Mesothelial cell of epicardium (in vitro differentiated cells): ENCODE results near the gene CLCN6. TPM values are rescaled to one million over a fixed set of nuclear protein-coding genes. Genes with fewer than 3 reads are reported as not detected.

ENCODE experiments used
- DNase-seq, 2 experiments: peaks; one replicate each; pipeline ENCODE4 v3.0.0; 2021; ENCODE audit warnings: low spot score in 2 of 2; ENCODE audit not compliant: unreplicated experiment in 2 of 2
- H3K27ac Mint-ChIP-seq: 2 replicates; pipeline ENCODE4 v1.8.0; 2021; ENCODE audit warnings: mixed read lengths
- H3K27me3 Mint-ChIP-seq: 2 replicates; pipeline ENCODE4 v1.8.0; 2021; ENCODE audit warnings: low read depth, mixed read lengths
- H3K36me3 Mint-ChIP-seq: 2 replicates; pipeline ENCODE4 v1.8.0; 2021; ENCODE audit warnings: mixed read lengths
- H3K4me1 Mint-ChIP-seq: 2 replicates; pipeline ENCODE4 v1.8.0; 2021; ENCODE audit warnings: mixed read lengths
- H3K4me3 Mint-ChIP-seq: 2 replicates; pipeline ENCODE4 v1.8.0; 2021; ENCODE audit warnings: mild to moderate bottlenecking, moderate library complexity, mixed read lengths
- H3K9me3 Mint-ChIP-seq: 2 replicates; pipeline ENCODE4 v1.8.0; 2021; ENCODE audit warnings: mixed read lengths
- total RNA-seq: library from RNA; stranded (reverse); gene quantifications from 3 replicates; pipeline ENCODE4 v1.2.1, GENCODE V29; 2021
- TF ChIP-seq, protein P1 (sequence below): fragments of 200-600 bp; sonication (generic); IDR thresholded peaks from one replicate; pipeline ENCODE4 v1.5.0; 2021; ENCODE audit warnings: antibody characterized with exemption; ENCODE audit not compliant: unreplicated experiment

CLCN6 gene
- total RNA-seq, 1 donor from 2014 or later = 30.3 TPM

DNA sequence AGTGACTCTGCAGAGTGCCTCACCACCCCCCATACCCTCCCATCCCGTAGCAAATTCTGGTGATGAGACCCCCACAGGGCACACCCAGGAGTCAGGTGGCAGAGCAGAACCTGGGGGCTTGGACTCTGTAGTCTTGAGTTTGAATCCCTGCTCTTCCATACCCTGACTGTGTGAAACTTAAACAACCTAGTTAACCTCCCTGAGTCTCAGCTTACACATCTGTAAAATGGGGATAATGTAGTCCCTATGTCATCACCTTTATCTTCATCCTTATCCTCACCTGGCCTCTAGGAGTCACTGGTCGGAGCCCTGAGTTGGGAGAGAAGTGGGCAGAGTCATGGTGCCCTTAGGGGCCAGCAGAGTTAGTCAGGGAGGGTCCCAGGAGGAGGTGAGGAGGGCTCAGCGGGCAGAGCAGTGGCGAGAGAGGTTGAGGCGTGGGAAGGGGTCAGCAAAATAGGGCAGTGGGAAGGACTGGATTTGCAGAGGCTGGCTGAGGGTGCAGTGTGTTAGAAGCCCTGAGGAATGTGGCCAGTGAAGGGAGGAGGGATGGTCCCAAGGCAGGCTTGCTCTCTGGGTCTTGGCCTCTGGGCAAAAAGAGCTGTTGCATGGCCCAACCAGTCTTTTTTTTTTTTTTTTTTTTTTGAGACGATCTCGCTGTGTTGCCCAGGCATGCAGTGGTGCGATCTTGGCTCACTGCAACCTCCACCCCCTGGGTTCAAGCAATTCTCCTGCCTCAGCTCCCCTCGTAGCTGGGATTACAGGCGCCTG, 25.4 kb upstream of the CLCN6 start:
- no peaks in the 10 kb centered on the region for H3K9me3 Mint-ChIP-seq
- H3K4me3 Mint-ChIP-seq = no peak overlapping the region
- DNase-seq = no peak
- H3K4me1 Mint-ChIP-seq = peaks cover 3% of the 10 kb centered on the region
- H3K27ac Mint-ChIP-seq = no peak overlapping the region
- TF ChIP-seq, protein P1, sequence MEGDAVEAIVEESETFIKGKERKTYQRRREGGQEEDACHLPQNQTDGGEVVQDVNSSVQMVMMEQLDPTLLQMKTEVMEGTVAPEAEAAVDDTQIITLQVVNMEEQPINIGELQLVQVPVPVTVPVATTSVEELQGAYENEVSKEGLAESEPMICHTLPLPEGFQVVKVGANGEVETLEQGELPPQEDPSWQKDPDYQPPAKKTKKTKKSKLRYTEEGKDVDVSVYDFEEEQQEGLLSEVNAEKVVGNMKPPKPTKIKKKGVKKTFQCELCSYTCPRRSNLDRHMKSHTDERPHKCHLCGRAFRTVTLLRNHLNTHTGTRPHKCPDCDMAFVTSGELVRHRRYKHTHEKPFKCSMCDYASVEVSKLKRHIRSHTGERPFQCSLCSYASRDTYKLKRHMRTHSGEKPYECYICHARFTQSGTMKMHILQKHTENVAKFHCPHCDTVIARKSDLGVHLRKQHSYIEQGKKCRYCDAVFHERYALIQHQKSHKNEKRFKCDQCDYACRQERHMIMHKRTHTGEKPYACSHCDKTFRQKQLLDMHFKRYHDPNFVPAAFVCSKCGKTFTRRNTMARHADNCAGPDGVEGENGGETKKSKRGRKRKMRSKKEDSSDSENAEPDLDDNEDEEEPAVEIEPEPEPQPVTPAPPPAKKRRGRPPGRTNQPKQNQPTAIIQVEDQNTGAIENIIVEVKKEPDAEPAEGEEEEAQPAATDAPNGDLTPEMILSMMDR = no peak
- H3K27me3 Mint-ChIP-seq = no peaks in the 10 kb centered on the region
- no peaks in the 10 kb centered on the region for H3K36me3 Mint-ChIP-seq

DNA sequence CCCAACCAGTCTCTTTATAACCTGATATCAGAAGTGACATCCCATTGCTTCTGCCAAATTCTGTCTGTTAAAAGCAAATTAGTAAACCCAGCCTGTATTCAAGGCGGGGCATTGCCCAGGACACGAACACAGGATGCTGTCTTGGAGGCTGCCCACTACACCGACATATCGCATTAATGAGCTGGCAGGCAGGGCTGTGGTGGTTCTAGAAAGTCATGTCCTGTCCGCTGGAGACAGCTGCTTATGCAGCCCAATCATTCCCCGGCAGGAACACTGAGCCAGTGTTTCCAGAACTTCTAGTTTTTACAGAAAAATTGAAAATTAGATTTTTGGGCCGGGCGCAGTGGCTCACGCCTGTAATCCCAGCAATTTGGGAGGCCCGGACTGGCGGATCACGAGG, 24.7 kb upstream of the CLCN6 start:
- no peak for DNase-seq
- Mint-ChIP-seq H3K27me3 (no peaks in the 10 kb centered on the region), H3K4me1 (peaks cover 3% of the 10 kb centered on the region), H3K9me3 (no peaks in the 10 kb centered on the region), H3K36me3 (no peaks in the 10 kb centered on the region), H3K27ac (no peak overlapping the region), H3K4me3 (no peak overlapping the region)
- TF ChIP-seq, protein P1 = no peak

DNA sequence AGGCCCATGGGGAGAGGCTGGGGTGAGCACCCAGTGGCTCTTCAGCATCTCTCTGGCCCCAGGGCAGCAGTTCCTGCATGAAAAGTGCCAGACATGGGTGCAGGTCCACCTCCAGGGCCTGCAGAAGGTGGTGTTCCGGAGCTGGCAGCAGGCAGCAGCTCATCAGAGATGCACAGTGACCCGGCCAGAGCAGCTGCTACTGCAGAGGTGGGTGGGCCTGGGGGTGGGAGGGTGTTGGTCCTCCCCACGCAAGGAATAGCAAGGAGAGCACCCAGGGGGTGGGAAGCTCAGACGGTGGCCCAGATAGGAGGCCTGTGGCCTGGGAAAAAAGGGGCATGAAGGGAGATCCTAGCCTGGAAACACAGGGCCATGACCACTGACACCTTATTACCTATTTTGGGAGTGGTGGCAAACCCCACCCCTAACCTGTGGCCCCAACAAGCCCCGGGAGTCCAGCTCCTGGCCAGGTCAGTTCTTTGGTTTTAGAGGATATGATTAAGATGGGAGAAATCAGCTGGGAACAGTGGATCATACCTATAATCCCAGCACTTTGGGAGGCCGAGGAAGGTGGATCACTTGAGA, 23.8 kb upstream of the CLCN6 start:
- no peak overlapping the region for H3K4me3 Mint-ChIP-seq
- H3K27ac Mint-ChIP-seq = no peak overlapping the region
- no peak for DNase-seq
- H3K4me1 Mint-ChIP-seq = peaks cover 11% of the 10 kb centered on the region
- H3K36me3 Mint-ChIP-seq = no peaks in the 10 kb centered on the region
- H3K9me3 Mint-ChIP-seq = no peaks in the 10 kb centered on the region
- H3K27me3 Mint-ChIP-seq = no peaks in the 10 kb centered on the region
- TF ChIP-seq, protein P1 = no peak

DNA sequence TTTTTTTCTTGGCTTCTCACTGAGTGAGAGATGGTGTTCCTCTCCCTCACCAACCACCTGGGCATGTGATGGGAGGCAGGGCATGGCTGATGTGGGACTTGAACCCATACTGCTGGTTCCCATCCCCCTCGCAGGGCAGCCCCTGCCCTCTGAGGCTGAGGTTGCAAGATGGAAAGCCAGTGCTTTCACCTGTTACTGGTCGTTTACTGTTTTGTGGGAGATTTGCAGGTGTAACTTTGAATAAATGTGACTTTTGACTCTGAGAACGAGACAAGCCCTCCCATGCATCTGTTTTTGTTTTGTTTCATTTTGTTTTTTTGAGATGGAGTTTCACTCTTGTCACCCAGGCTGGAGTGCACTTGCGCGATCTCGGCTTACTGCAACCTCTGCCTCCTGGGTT, 22.4 kb upstream of the CLCN6 start:
- no peak for DNase-seq
- TF ChIP-seq, protein P1 = no peak
- H3K4me1 Mint-ChIP-seq = peaks cover 17% of the 10 kb centered on the region
- H3K36me3 Mint-ChIP-seq = no peaks in the 10 kb centered on the region
- H3K9me3 Mint-ChIP-seq = no peaks in the 10 kb centered on the region
- H3K27ac Mint-ChIP-seq = no peak overlapping the region
- H3K27me3 Mint-ChIP-seq = no peaks in the 10 kb centered on the region
- no peak overlapping the region for H3K4me3 Mint-ChIP-seq

DNA sequence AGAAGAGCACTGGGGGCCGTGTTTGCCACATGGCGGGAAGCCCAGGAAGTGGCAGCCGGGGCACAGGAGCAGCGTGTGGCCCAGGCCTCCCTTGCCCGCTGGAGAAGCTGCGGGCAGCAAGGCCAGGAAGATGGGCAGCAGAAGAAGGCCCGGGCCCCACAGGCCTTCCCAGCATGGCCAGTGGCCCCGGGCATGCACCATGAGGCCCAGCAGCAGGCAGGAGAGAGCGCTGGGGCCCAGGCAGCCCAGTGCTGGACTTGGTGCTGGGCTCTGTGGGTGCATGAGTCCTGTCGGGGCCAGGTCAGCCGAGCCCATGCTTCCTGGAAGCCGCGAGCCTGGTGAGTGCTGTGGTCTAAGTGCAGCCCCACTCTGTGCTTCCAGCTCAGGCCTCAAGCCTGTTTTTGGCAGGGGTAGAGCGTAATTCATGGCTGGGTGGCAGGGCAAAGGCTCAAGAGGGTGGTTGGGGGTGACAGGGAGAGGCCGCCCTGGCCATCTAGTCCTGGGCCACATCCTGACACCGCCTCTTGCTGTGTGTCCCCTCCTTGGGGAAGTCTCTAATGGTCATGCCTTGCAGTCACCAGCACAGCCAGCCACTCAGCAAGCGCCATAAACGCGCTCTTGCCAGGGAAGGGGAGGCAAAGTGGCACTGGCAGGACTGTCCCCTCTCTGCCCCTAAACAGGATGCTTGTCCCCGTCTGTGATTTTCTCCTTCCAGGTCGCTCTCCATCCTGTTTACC, 21.6 kb upstream of the CLCN6 start:
- peaks cover 17% of the 10 kb centered on the region for H3K4me1 Mint-ChIP-seq
- H3K36me3 Mint-ChIP-seq = no peaks in the 10 kb centered on the region
- H3K9me3 Mint-ChIP-seq = no peaks in the 10 kb centered on the region
- TF ChIP-seq, protein P1 = no peak
- DNase-seq = no peak
- no peaks in the 10 kb centered on the region for H3K27me3 Mint-ChIP-seq
- no peak overlapping the region for H3K27ac Mint-ChIP-seq
- peak overlapping the region; percentile 58 for H3K4me3 Mint-ChIP-seq
